ENCODE measurements around the gene FABP1.

FABP1 gene

DNA sequence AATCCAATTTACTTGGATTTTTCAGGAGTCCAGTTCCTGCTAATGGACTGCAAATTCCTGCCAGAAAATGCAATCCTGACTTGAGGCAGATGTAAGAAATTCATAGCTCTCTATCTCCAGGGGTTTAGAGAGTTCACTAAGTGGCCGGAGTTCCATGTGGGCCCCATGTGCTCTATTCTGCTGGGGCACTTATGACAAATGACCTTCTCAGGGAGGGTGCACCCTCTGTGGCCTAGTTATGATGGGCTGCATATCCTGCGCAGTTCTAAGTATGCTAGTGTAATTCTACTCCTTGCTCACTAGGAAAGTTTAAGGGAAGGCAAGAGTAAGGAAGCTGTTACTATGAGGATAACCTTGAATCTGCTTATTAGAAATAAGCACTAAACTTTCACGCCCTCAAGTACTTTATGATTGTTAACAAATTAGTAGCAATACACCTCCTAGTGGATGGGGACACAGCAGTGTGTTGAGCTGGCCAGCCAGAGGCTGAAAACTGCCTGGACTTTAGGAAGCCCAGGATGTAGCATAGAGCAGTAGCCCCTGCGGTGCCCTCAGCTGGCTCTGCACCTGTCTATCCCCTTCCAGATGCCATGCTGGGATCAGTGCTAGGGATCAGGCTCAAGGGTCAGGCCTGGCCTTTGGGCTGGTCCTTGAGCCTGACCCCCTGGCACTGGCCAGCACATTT lies 45.8 kb downstream of the FABP1 start:
- no peak overlapping the region for H3K27ac ChIP-seq
- TF ChIP-seq ZFX (IDR thresholded peaks at IDR 0.05), result no peak
- TF ChIP-seq, protein P1, sequence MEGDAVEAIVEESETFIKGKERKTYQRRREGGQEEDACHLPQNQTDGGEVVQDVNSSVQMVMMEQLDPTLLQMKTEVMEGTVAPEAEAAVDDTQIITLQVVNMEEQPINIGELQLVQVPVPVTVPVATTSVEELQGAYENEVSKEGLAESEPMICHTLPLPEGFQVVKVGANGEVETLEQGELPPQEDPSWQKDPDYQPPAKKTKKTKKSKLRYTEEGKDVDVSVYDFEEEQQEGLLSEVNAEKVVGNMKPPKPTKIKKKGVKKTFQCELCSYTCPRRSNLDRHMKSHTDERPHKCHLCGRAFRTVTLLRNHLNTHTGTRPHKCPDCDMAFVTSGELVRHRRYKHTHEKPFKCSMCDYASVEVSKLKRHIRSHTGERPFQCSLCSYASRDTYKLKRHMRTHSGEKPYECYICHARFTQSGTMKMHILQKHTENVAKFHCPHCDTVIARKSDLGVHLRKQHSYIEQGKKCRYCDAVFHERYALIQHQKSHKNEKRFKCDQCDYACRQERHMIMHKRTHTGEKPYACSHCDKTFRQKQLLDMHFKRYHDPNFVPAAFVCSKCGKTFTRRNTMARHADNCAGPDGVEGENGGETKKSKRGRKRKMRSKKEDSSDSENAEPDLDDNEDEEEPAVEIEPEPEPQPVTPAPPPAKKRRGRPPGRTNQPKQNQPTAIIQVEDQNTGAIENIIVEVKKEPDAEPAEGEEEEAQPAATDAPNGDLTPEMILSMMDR (conservative IDR thresholded peaks at IDR 0.05), result no peak

DNA sequence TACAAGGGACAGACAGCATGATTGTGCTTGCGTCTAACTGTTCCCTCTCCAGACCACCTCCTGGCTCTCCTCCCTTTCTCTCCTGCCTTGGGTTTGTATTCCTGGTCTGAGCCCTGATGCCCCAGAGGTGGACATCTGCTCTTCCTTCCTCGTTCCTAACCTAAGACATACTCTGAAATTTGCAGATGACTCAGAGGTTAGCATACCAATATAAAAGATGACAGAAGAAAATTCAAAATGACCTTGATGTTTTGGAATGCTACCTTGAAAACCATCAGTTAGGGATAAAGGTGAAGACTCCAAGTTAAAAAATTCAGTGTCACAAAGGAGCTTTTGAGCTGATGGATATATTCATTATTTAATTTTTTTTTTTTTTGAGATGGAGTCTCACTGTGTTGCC lies 47.3 kb downstream of the FABP1 start:
- no peak for TF ChIP-seq ZFX (IDR thresholded peaks at IDR 0.05)
- TF ChIP-seq, protein P1 (conservative IDR thresholded peaks at IDR 0.05), result no peak
- H3K27ac ChIP-seq, result no peak overlapping the region

DNA sequence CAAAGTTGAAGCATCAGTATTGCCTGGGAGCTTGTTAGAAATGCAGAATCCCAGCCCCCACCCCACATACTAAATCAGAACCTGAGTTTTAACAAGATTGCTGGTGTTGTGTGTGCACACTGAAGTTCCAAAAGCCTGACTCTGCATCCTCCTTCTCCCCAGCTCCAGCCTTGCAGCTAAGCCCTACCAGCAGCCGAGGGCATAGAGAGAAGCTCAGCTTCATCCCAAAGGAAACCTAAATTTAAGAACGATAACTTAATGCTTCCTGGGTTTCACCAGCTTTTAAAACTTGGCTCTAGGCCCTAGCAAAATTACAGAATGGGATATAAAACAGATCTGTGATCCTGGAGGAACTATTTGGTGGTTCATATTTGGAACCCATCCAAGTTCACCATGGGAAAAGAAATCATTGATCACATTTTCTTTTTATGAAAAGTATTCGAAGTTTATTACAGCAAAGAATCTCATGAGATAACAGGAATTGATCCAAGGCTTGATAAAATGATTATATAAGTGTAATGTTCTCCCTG lies 49.2 kb downstream of the FABP1 start:
- TF ChIP-seq, protein P1 (conservative IDR thresholded peaks at IDR 0.05), result no peak
- TF ChIP-seq ZFX (IDR thresholded peaks at IDR 0.05), result no peak
- H3K27ac ChIP-seq, result no peak overlapping the region

DNA sequence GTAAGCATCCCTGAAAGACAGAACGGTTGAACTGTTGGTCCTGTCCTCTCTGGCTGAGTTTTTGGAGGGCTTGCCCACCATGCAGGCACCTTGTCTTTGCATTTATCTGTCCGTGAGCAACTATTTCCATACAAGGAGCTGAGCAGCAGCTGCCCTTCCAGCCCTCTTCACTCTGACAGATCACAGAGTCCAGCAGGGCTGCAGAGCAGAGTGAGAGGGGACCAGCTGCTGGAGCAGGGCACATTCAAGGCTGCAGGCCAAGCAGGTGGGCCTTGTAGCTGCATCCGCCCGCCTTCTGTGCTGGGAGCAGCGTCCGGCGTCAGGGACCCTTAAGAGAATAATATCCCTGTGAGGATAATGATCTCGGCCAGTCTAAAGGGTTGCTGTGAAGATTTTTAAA lies 50.8 kb downstream of the FABP1 start:
- TF ChIP-seq, protein P1 (conservative IDR thresholded peaks at IDR 0.05), result no peak
- no peak for TF ChIP-seq ZFX (IDR thresholded peaks at IDR 0.05)

DNA sequence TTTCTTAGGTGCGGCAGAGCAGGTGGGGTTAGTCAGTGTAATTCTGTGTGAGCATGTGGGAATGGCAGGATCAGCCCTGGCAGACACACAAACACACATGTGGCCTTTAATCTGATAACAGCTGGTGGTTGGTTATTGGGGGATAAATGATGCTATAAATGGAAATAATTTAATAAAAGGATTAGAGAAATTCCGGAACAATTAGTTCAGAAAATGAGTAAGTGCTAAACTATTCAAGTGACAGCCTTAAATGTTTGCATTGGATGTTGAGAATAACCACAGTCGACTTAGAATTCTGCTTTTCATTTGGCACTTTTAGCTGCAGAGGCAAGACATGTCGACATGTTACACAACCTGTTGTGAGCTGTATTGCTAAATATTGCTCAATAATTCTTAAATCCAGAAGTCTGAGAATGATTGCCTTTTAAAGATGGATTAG lies 53.0 kb downstream of the FABP1 start:
- TF ChIP-seq ZFX (IDR thresholded peaks at IDR 0.05), result no peak
- no peak overlapping the region for H3K27ac ChIP-seq

More for the DNA sequence above, 50.8 kb downstream of the FABP1 start:
- no peak overlapping the region for H3K27ac ChIP-seq

DNA sequence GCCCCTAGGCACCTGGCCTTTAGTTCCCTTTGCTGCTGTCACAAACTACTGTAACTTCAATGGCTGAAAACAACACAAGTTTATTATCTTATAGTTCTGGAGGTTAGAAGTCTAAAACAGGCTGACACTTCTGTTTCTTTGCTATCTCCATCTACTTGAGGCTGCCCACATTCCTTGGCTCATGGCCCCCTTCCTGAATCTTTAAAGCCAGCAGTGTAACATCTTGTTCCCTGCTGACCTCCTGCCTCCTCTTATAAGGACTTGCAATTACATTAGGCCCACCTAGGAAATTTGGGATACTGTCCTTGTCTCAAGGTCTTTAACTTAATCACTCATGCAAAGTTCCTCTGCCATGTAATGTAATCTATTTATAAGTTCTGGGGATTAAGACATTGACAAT lies 53.7 kb downstream of the FABP1 start:
- TF ChIP-seq ZFX (IDR thresholded peaks at IDR 0.05), result no peak
- TF ChIP-seq, protein P1 (conservative IDR thresholded peaks at IDR 0.05), result no peak
- no peak overlapping the region for H3K27ac ChIP-seq
